Neuronal stem cell (in vitro differentiated cells): ENCODE data around the gene DCC.

ENCODE experiments used
- DNase-seq: peaks from one replicate; pipeline ENCODE4 v3.0.0-alpha.2; 2013; ENCODE audit warnings: low spot score
- H2AFZ ChIP-seq: one replicate; pipeline ENCODE4 v1.6.1; 2013; ENCODE audit warnings: mild to moderate bottlenecking, low read length, inconsistent platforms
- H2AK5ac ChIP-seq: 2 replicates; pipeline ENCODE4 v1.6.1; 2013; ENCODE audit warnings: low read depth, mild to moderate bottlenecking, inconsistent platforms, low read length, moderate library complexity, mixed read lengths
- H2BK120ac ChIP-seq: 2 replicates; pipeline ENCODE4 v1.6.1; 2013; ENCODE audit warnings: low read depth, mild to moderate bottlenecking, inconsistent platforms, low read length, moderate library complexity, mixed read lengths
- H2BK12ac ChIP-seq: one replicate; pipeline ENCODE4 v1.6.1; 2013; ENCODE audit warnings: low read length, inconsistent platforms
- H2BK15ac ChIP-seq: 2 replicates; pipeline ENCODE4 v1.6.1; 2013; ENCODE audit warnings: mild to moderate bottlenecking, low read length, inconsistent platforms, mixed read lengths
- H2BK5ac ChIP-seq: one replicate; pipeline ENCODE4 v1.6.1; 2013; ENCODE audit warnings: inconsistent platforms, mild to moderate bottlenecking, low read length, moderate library complexity
- H3K14ac ChIP-seq: one replicate; pipeline ENCODE4 v1.6.1; 2013; ENCODE audit warnings: low read length, inconsistent platforms
- H3K18ac ChIP-seq: 2 replicates; pipeline ENCODE4 v1.6.1; 2013; ENCODE audit warnings: low read length, inconsistent platforms
- H3K23ac ChIP-seq: 2 replicates; pipeline ENCODE4 v1.6.1; 2013; ENCODE audit warnings: low read depth, mild to moderate bottlenecking, mixed read lengths, low read length, inconsistent platforms; ENCODE audit not compliant: poor library complexity
- H3K27ac ChIP-seq: replicated peaks from 3 replicates; pipeline ENCODE4 v1.5.1; 2013; ENCODE audit warnings: low read length, inconsistent platforms
- H3K27me3 ChIP-seq, 3 experiments: 2 replicates each; pipeline ENCODE4 v1.6.1; 2013; ENCODE audit warnings: low read length in 3 of 3, mild to moderate bottlenecking in 2 of 3, inconsistent platforms in 1 of 3, low read depth in 1 of 3, mixed read lengths in 1 of 3, moderate library complexity in 1 of 3; ENCODE audit not compliant: control insufficient read depth in 3 of 3, insufficient read depth in 3 of 3
- H3K36me3 ChIP-seq, 2 donors: replicated peaks in 1 of 2; 2 replicates each; pipeline ENCODE4 v1.6.1; 2013; ENCODE audit warnings: low read length in 2 of 2; ENCODE audit not compliant: control insufficient read depth in 2 of 2, insufficient read depth in 2 of 2
- H3K4ac ChIP-seq: 2 replicates; pipeline ENCODE4 v1.6.1; 2013; ENCODE audit warnings: inconsistent platforms, mild to moderate bottlenecking, low read length, moderate library complexity
- H3K4me1 ChIP-seq, 2 donors: 1 replicate in 1 of 2; 2 replicates in 1 of 2; pipeline ENCODE4 v1.6.1; 2013; ENCODE audit warnings: low read length in 2 of 2, low read depth in 1 of 2; ENCODE audit not compliant: control insufficient read depth in 2 of 2, insufficient read depth in 1 of 2
- H3K4me2 ChIP-seq: one replicate; pipeline ENCODE4 v1.6.1; 2013; ENCODE audit warnings: mild to moderate bottlenecking, low read length, inconsistent platforms; ENCODE audit not compliant: insufficient read depth, poor library complexity, severe bottlenecking
- H3K4me3 ChIP-seq, 2 donors: 2 replicates each; pipeline ENCODE4 v1.5.1; 2013; ENCODE audit warnings: low read length in 2 of 2, mild to moderate bottlenecking in 2 of 2, inconsistent platforms in 1 of 2, moderate library complexity in 1 of 2
- H3K79me1 ChIP-seq: one replicate; pipeline ENCODE4 v1.6.1; 2013; ENCODE audit warnings: low read depth, mild to moderate bottlenecking, inconsistent platforms, low read length, moderate library complexity
- H3K9ac ChIP-seq: one replicate; pipeline ENCODE4 v1.6.1; 2013; ENCODE audit warnings: mild to moderate bottlenecking, low read depth, low read length, inconsistent platforms; ENCODE audit not compliant: poor library complexity
- H3K9me3 ChIP-seq, 2 donors: replicated peaks in 1 of 2; 2 replicates each; pipeline versions ENCODE3 to v1.6.1; 2013; ENCODE audit warnings: low read length in 2 of 2, mild to moderate bottlenecking in 2 of 2, inconsistent platforms in 1 of 2, low read depth in 1 of 2, mixed read lengths in 1 of 2, moderate library complexity in 1 of 2; ENCODE audit not compliant: control insufficient read depth in 2 of 2, insufficient read depth in 1 of 2
- H4K8ac ChIP-seq: one replicate; pipeline ENCODE4 v1.6.1; 2013; ENCODE audit warnings: low read depth, mild to moderate bottlenecking, inconsistent platforms, low read length, moderate library complexity
- H4K91ac ChIP-seq: one replicate; pipeline ENCODE4 v1.6.1; 2013; ENCODE audit warnings: low read length, low read depth, mild to moderate bottlenecking, inconsistent platforms; ENCODE audit not compliant: poor library complexity
- WGBS, 2 donors: extraction: QIAGEN DNeasy Blood & Tissue Kit; methylation state at CpG; one replicate each; pipeline ENCODE4 v1.1.7; 2013; ENCODE audit warnings: missing lambda C conversion rate in 2 of 2, mixed read lengths in 1 of 2; ENCODE audit not compliant: insufficient read length in 2 of 2, insufficient replicate concordance in 1 of 2; ENCODE audit errors: extremely low coverage in 2 of 2; 5-methylcytosine and 5-hydroxymethylcytosine counted together

DCC gene

DNA sequence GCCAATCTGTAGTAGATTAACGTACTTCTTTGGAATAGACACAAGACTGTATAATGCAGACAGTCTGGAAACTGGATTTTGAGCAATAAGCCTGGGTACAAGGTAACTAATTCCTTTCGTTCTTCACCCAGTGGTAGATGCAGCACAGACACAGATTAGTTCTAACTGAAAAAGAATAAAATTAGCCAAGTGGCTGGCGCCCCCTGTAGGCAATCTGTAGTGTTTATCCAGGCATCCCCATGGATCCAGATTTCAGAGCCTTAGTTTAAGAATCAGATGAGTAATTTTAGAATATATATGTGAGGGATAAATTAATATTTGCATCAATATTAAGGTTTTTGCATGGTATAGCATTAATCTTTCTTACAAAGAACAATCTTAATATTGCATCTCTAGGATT, 563.9 kb downstream of the DCC start:
- Histone ChIP-seq H2BK120ac (no peak overlapping the region), H3K27ac (no peak overlapping the region), H3K4me1 (peaks cover 0 to under 1% of the 10 kb centered on the region in 2 donors), H3K27me3 (no peaks in the 10 kb centered on the region), H3K4me3 (no peak overlapping the region), H2AK5ac (no peak overlapping the region), H2AFZ (peak overlapping the region; percentile 8), H3K18ac (no peak overlapping the region), H3K4ac (no peak overlapping the region), H3K9ac (no peak overlapping the region), H3K9me3 (no peaks in the 10 kb centered on the region), H2BK5ac (no peak overlapping the region), H4K8ac (no peak overlapping the region), H3K36me3 (no peaks in the 10 kb centered on the region), H4K91ac (no peak overlapping the region), H2BK15ac (no peak overlapping the region), H3K23ac (no peak overlapping the region), H3K4me2 (no peak overlapping the region), H3K79me1 (no peaks in the 10 kb centered on the region), H3K14ac (no peak overlapping the region), H2BK12ac (no peak overlapping the region)
- DNase-seq = peak; percentile 45
- WGBS, 2 donors = no CpG with 5 or more reads among the region's 3 CpGs

DNA sequence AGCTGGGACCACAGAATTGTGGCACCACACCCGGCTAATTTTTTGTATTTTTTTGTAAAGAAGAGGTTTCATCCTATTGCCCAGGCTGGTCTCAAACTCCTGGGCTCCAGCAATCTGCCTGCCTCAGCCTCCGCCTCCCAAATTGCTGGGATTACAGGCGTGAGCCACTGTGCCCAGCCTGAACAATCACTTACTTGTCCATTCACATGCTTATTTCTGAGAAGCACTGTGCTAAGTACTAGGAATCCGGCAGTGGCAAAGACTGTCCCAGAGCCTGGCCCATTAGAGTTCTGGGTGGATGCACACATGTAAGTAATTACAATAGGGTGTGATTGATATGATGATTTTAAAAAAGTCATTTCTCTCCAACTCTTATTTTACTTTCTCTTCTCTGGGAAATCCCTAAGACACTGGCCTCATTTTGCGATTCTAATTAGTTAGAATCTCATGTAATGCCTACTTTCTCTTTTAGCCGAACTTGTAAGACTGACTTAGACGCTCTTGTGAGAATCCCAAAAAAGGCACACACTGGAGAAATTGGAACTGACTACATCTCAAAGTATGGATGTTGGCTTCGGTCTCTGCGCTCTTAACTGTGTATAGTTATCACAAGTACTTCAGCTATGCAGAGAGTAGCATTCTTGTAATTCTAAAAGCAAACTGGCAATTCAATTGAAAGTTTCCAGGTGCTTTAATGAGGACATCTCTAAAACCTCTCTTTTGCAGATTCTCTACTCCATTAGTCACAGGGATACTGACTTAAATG, 567.7 kb downstream of the DCC start:
- no CpG with 5 or more reads among the region's 9 CpGs for WGBS, 2 donors
- Histone ChIP-seq H3K4me3 (no peak overlapping the region), H4K91ac (no peak overlapping the region), H3K36me3 (no peaks in the 10 kb centered on the region), H3K14ac (no peak overlapping the region), H2AFZ (no peak overlapping the region), H3K9me3 (no peaks in the 10 kb centered on the region), H3K4ac (no peak overlapping the region), H3K9ac (no peak overlapping the region), H2BK5ac (no peak overlapping the region), H2BK120ac (no peak overlapping the region), H2AK5ac (no peak overlapping the region), H3K4me2 (no peak overlapping the region), H3K23ac (no peak overlapping the region), H3K18ac (no peak overlapping the region), H3K4me1 (no peaks in the 10 kb centered on the region), H4K8ac (no peak overlapping the region), H3K27ac (no peak overlapping the region), H2BK12ac (no peak overlapping the region), H3K79me1 (no peaks in the 10 kb centered on the region), H2BK15ac (no peak overlapping the region), H3K27me3 (no peaks in the 10 kb centered on the region)
- DNase-seq = no peak

DNA sequence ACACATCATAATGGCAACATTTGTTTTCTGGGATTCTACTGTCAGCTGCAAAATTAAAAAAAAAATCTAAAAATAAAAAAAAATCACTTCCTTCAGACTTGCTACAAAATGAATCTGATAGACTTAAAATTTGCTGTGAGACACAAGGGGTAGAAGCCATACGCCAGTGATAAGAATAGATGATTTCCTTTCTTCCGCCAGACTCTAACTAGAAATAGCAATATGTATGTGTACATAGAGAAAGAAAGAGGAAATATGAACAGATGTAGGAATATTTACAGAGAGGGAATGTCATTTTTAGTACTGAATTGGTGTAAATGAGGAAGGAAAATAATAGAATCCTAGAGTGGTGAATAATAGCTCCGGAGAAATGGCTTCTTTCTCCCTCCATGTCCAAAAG, 574.2 kb downstream of the DCC start:
- Histone ChIP-seq H3K9ac (no peak overlapping the region), H3K4ac (no peak overlapping the region), H2BK5ac (no peak overlapping the region), H3K4me3 (no peak overlapping the region), H3K4me1 (no peaks in the 10 kb centered on the region), H3K14ac (no peak overlapping the region), H2BK120ac (no peak overlapping the region), H4K91ac (no peak overlapping the region), H3K27ac (no peak overlapping the region), H2AK5ac (no peak overlapping the region), H2BK15ac (no peak overlapping the region), H4K8ac (no peak overlapping the region), H3K36me3 (no peaks in the 10 kb centered on the region), H3K18ac (no peak overlapping the region), H3K79me1 (no peaks in the 10 kb centered on the region), H2AFZ (no peak overlapping the region), H2BK12ac (no peak overlapping the region), H3K9me3 (no peaks in the 10 kb centered on the region), H3K23ac (no peak overlapping the region), H3K27me3 (no peaks in the 10 kb centered on the region), H3K4me2 (no peak overlapping the region)
- no peak for DNase-seq
- WGBS, 2 donors = no CpG with 5 or more reads among the region's 3 CpGs

DNA sequence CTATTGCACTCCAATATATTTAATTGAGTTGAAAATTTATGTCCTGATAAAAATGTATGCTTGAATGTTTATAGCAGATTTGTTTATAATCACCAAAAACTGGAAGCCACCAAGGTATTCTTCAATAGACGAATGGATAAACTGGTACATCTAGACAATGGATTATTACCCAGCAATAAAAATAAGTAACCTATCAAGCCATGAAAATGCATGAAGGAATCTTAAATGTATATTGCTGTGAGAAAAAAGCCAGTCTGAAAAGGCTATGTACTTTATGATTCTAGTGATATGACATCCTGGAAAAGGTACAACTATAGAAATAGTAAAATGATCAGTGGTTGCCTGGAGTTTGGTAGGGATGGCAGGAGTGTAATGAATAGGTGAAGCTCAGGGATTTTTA, 580.7 kb downstream of the DCC start:
- Histone ChIP-seq H4K8ac (no peak overlapping the region), H3K18ac (no peak overlapping the region), H3K9me3 (no peaks in the 10 kb centered on the region), H3K36me3 (no peaks in the 10 kb centered on the region), H3K4me2 (no peak overlapping the region), H3K4me3 (no peak overlapping the region), H2AFZ (no peak overlapping the region), H3K27ac (no peak overlapping the region), H3K79me1 (no peaks in the 10 kb centered on the region), H2AK5ac (no peak overlapping the region), H3K23ac (no peak overlapping the region), H2BK120ac (no peak overlapping the region), H2BK15ac (no peak overlapping the region), H3K14ac (no peak overlapping the region), H3K9ac (no peak overlapping the region), H3K4ac (no peak overlapping the region), H4K91ac (no peak overlapping the region), H3K4me1 (no peaks in the 10 kb centered on the region), H3K27me3 (no peaks in the 10 kb centered on the region), H2BK12ac (no peak overlapping the region), H2BK5ac (no peak overlapping the region)
- no CpG with 5 or more reads among the region's 1 CpG for WGBS, 2 donors
- DNase-seq = no peak
